Measurements from ENCODE around the gene INSM1.

The INSM1 gene

DNA sequence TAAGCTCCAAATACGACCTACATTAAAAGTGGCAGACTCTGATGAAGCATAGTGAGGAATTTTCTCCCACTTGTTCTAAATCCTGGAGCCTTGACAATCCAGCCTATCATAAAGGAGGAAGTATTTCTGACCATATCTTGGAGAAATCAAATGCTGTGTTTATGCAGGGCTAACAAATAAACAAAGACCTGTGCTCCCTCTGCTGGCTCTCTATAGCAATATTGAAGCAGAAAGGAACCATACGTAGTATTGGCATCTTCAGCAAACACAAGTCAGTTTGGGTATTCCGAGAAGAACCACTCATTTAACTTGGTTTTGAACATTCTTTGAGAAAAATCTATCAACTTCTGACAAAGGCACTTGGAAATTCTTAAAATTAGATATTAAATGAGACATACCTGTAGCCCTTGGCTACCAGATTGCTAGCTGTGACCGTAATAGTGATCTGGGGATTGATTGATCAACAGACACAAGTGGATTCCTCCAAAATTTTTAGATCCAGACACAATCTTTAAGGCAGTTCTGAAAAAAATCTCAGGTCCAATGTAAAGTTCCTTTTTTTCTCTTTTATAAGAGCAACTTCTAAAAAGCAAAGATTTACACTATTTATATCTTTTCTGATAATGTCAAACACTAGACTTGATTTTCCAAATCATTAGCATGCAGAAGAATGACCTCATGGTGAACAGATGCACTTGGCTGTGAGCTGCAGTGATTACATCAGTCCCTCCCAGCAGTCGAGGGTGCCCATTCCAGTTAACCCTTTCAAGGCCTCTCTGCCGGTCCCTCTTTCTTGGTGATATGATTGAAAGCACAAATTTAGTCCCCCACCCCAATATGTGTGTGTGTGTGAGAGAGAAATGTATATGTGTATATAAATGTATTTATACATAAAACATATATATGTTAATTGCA is 40.2 kb downstream of the INSM1 start:
- no peaks in the 10 kb centered on the region for H3K9me3 Mint-ChIP-seq
- no peak overlapping the region for H3K4me3 Mint-ChIP-seq
- peaks cover 47% of the 10 kb centered on the region for H3K27me3 Mint-ChIP-seq (ENCODE audit: low read depth)
- H3K36me3 Mint-ChIP-seq (ENCODE audit: low read depth), result no peaks in the 10 kb centered on the region
- H3K27ac Mint-ChIP-seq, result no peak overlapping the region
- peaks cover 64% of the 10 kb centered on the region for H3K4me1 Mint-ChIP-seq
- TF ChIP-seq CTCF (IDR thresholded peaks at IDR 0.05; ENCODE audit: unreplicated experiment in 3 of 3), result peak; percentile 18 to 46 (median 42)

DNA sequence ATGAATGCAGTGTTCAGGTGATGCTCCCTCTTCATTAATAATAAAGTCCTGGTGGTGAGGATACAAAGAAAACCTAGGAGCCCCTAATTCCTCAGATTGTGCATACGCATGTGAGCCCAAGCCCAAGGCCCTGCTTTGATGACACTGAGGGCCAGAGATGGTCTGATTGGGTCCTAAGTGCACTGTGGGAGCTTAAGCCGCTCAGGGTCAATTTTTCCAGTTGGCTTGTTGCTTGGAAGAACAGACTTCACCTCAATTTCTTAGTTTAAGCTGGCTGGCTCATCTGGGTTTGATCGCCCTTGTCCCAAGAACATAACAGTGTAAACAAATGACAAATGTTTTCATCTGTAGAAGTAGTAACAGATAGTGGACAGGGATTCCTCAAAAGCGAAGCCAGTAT is 41.4 kb downstream of the INSM1 start:
- peaks cover 57% of the 10 kb centered on the region for H3K27me3 Mint-ChIP-seq (ENCODE audit: low read depth)
- no peak overlapping the region for H3K27ac Mint-ChIP-seq
- H3K9me3 Mint-ChIP-seq, result no peaks in the 10 kb centered on the region
- no peak for TF ChIP-seq CTCF (IDR thresholded peaks at IDR 0.05; ENCODE audit: unreplicated experiment in 3 of 3)
- no peak overlapping the region for H3K4me3 Mint-ChIP-seq
- H3K36me3 Mint-ChIP-seq (ENCODE audit: low read depth), result no peaks in the 10 kb centered on the region
- H3K4me1 Mint-ChIP-seq, result peaks cover 69% of the 10 kb centered on the region

GRCh38 chr20:20410678-20411077 is 42.8 kb downstream of the INSM1 start:
- Mint-ChIP-seq H3K27ac (no peak overlapping the region), H3K4me3 (no peak overlapping the region), H3K36me3 (ENCODE audit: low read depth) (no peaks in the 10 kb centered on the region), H3K9me3 (no peaks in the 10 kb centered on the region), H3K4me1 (peaks cover 72% of the 10 kb centered on the region), H3K27me3 (ENCODE audit: low read depth) (peaks cover 59% of the 10 kb centered on the region)
- TF ChIP-seq CTCF (IDR thresholded peaks at IDR 0.05; ENCODE audit: unreplicated experiment in 3 of 3), result no peak

DNA sequence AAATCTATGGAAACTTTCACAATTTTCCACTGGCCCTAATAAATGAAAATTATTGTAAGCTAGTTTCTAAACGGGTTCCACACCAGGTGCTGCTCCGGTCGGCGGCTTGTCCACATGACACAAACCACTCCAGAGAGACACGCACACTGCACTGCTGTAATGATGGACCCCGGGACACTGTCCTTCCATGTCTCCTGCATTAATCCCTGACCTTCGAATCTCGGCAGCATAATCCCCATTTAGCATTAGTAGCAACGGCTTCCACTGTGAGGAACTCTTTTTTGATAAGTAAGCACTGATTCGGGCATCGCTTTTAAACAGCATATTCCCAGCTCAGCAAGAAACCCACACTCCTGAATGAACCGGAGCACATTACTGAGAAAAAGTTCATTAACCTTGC is 43.5 kb downstream of the INSM1 start:
- Mint-ChIP-seq H3K9me3 (no peaks in the 10 kb centered on the region), H3K27me3 (ENCODE audit: low read depth) (peaks cover 61% of the 10 kb centered on the region), H3K4me1 (peaks cover 65% of the 10 kb centered on the region), H3K27ac (no peak overlapping the region), H3K36me3 (ENCODE audit: low read depth) (no peaks in the 10 kb centered on the region), H3K4me3 (peak overlapping the region in 1 of 3 experiments; percentile 3)
- TF ChIP-seq CTCF (IDR thresholded peaks at IDR 0.05; ENCODE audit: unreplicated experiment in 3 of 3), result no peak

GRCh38 chr20:20411836-20412235 is 43.9 kb downstream of the INSM1 start:
- no peak for TF ChIP-seq CTCF (IDR thresholded peaks at IDR 0.05; ENCODE audit: unreplicated experiment in 3 of 3)
- Mint-ChIP-seq H3K36me3 (ENCODE audit: low read depth) (no peaks in the 10 kb centered on the region), H3K4me3 (no peak overlapping the region), H3K4me1 (peaks cover 63% of the 10 kb centered on the region), H3K9me3 (no peaks in the 10 kb centered on the region), H3K27ac (no peak overlapping the region), H3K27me3 (ENCODE audit: low read depth) (peaks cover 61% of the 10 kb centered on the region)

GRCh38 chr20:20412750-20413149 is 44.8 kb downstream of the INSM1 start:
- H3K36me3 Mint-ChIP-seq (ENCODE audit: low read depth), result peaks cover 3% of the 10 kb centered on the region
- no peak overlapping the region for H3K4me3 Mint-ChIP-seq
- peaks cover 62% of the 10 kb centered on the region for H3K27me3 Mint-ChIP-seq (ENCODE audit: low read depth)
- H3K9me3 Mint-ChIP-seq, result no peaks in the 10 kb centered on the region
- H3K27ac Mint-ChIP-seq, result no peak overlapping the region
- no peak for TF ChIP-seq CTCF (IDR thresholded peaks at IDR 0.05; ENCODE audit: unreplicated experiment in 3 of 3)
- H3K4me1 Mint-ChIP-seq, result peaks cover 54% of the 10 kb centered on the region

Measured in nephron (organoid).